Measurements from ENCODE around the gene UBASH3B. TPM values are rescaled to one million over a fixed set of nuclear protein-coding genes. Genes with fewer than 3 reads are reported as not detected.

The UBASH3B gene
- total RNA-seq, 1 experiment from 2014 or later = 8.0 TPM

- no peak overlapping the region for H4K91ac ChIP-seq (ENCODE audit: insufficient read length, low read depth, low read length)
- no peak overlapping the region for H4K5ac ChIP-seq (ENCODE audit: insufficient read length, low read depth, low read length)
- no peaks in the 10 kb centered on the region for H4K20me1 ChIP-seq (ENCODE audit: control insufficient read depth, insufficient read depth, insufficient read length)
- H2BK12ac ChIP-seq (ENCODE audit: insufficient read length, low read depth, low read length) = no peak overlapping the region
- H3K27me3 Mint-ChIP-seq (ENCODE audit: low read depth) = no peaks in the 10 kb centered on the region
- no peak for DNase-seq
- no peak overlapping the region for H3T11ph ChIP-seq (ENCODE audit: low read length)
- no peaks in the 10 kb centered on the region; the same call in 1 of the 2 replicates for H3K79me2 ChIP-seq (ENCODE audit: insufficient read depth, low read length)
- no peak overlapping the region for H2BK120ac ChIP-seq (ENCODE audit: low read depth, low read length, poor library complexity, severe bottlenecking)
- H3K23me2 ChIP-seq (ENCODE audit: insufficient read length, low read depth, low read length, poor library complexity, severe bottlenecking) = no peaks in the 10 kb centered on the region
- H3K4me1 Mint-ChIP-seq = peaks cover 7% of the 10 kb centered on the region in 2 experiments
- no peak overlapping the region for H3K4me3 Mint-ChIP-seq
- no peak overlapping the region for H3K23ac ChIP-seq (ENCODE audit: insufficient read length, low read depth, low read length)
- H3K14ac ChIP-seq (ENCODE audit: insufficient read depth, low read length) = no peak overlapping the region
- no peak overlapping the region for H3K27ac ChIP-seq (ENCODE audit: insufficient read length, low read depth, low read length)
- H2AK5ac ChIP-seq (ENCODE audit: insufficient read length, low read length) = no peak overlapping the region
- H2AFZ ChIP-seq (ENCODE audit: low read length) = no peak overlapping the region
- no peaks in the 10 kb centered on the region; a peak in 1 of 7 replicates for H3K36me3 Mint-ChIP-seq (ENCODE audit: insufficient read depth in 1 of 3, low read depth in 3 of 3)
- no peak overlapping the region for H3K9ac ChIP-seq (ENCODE audit: extremely low read depth, insufficient read length, low read length)
- no peak overlapping the region for H3K27ac Mint-ChIP-seq
- no peaks in the 10 kb centered on the region for H3K9me3 Mint-ChIP-seq
- no peaks in the 10 kb centered on the region for H3K79me1 ChIP-seq (ENCODE audit: insufficient read depth, low read depth, low read length, poor library complexity, severe bottlenecking)
- no CpG with 5 or more reads among the region's 7 CpGs for WGBS (ENCODE audit: extremely low coverage, insufficient read length, low lambda C conversion rate)
- no peak for TF ChIP-seq CTCF (conservative IDR thresholded peaks at IDR 0.05)
- no peak overlapping the region for H3K4me2 ChIP-seq (ENCODE audit: insufficient read depth, insufficient read length, low read length)
- no peak overlapping the region for H3K18ac ChIP-seq (ENCODE audit: insufficient read length, low read depth, low read length)
- H2BK15ac ChIP-seq (ENCODE audit: low read depth, low read length) = no peak overlapping the region
- H2BK5ac ChIP-seq (ENCODE audit: insufficient read length, low read length) = no peak overlapping the region
- H3K4me1 ChIP-seq (ENCODE audit: insufficient read depth, low read length) = no peaks in the 10 kb centered on the region
- no peak overlapping the region for H4K8ac ChIP-seq (replicated peaks; ENCODE audit: insufficient read length, low read depth, low read length)
- no peaks in the 10 kb centered on the region for H3K9me3 ChIP-seq (ENCODE audit: control insufficient read depth, low read depth, low read length)
- no peaks in the 10 kb centered on the region for H3K27me3 ChIP-seq (ENCODE audit: insufficient read depth, low read length)
- no peak overlapping the region for H2BK20ac ChIP-seq (ENCODE audit: low read depth, low read length, poor library complexity, severe bottlenecking)
- no peak overlapping the region for H3K4ac ChIP-seq (ENCODE audit: low read depth, low read length)
- H3K56ac ChIP-seq (ENCODE audit: insufficient read length, low read depth, low read length) = no peak overlapping the region
Measured at GRCh38 chr11:122681735-122682134, 26.2 kb downstream of the UBASH3B start.
